Brain microvascular endothelial cell (primary cell): ENCODE results near the gene CREB5.

Experiments used
- DNase-seq: peaks from one replicate; pipeline ENCODE4 v3.0.0-alpha.2; 2020
- H3K27ac ChIP-seq: fragments of 250-450 bp; sonication (Bioruptor Pico); 2 replicates; pipeline ENCODE4 v1.5.1; 2020; ENCODE audit warnings: mild to moderate bottlenecking, moderate library complexity
- H3K27me3 ChIP-seq: fragments of 250-450 bp; sonication (Bioruptor Pico); replicated peaks from 2 replicates; pipeline ENCODE4 v1.5.1; 2020; ENCODE audit warnings: mild to moderate bottlenecking
- H3K36me3 ChIP-seq: fragments of 250-450 bp; sonication (Bioruptor Pico); replicated peaks from 2 replicates; pipeline ENCODE4 v1.5.1; 2020; ENCODE audit warnings: mild to moderate bottlenecking
- H3K4me3 ChIP-seq: 2 replicates; pipeline ENCODE4 v1.5.1; 2011; ENCODE audit warnings: low read depth, mild to moderate bottlenecking, control low read depth, low read length, moderate library complexity
- CTCF ChIP-seq: IDR thresholded peaks from 2 replicates; pipeline ENCODE4 v1.5.1; 2011; ENCODE audit warnings: low read depth, mild to moderate bottlenecking, moderate library complexity, low read length, control low read depth, inconsistent platforms; ENCODE audit errors: missing control alignments
- in situ Hi-C: cut with HindIII; loops from 2 replicates; pipeline ENCODE4 v1.10.0; 2017; ENCODE audit warnings: low sequenced_read_pairs, low pct_ligation_motif_present

CREB5 gene

GRCh38 chr7:28602282-28602681, 190.0 kb downstream of the CREB5 start:
- in situ Hi-C loops: no loop called here
- DNase-seq: no peak

GRCh38 chr7:28605427-28606085, 193.2 kb downstream of the CREB5 start:
- Histone ChIP-seq H3K27me3 (no peaks in the 10 kb centered on the region), H3K4me3 (no peak overlapping the region), H3K36me3 (no peaks in the 10 kb centered on the region), H3K27ac (no peak overlapping the region)
- DNase-seq: no peak
- TF ChIP-seq CTCF: no peak
- in situ Hi-C loops: no loop called here

More at GRCh38 chr7:28602282-28602681, 190.0 kb downstream of the CREB5 start:
- no peak for TF ChIP-seq CTCF
- H3K36me3 ChIP-seq: no peaks in the 10 kb centered on the region
- no peak overlapping the region for H3K27ac ChIP-seq
- no peak overlapping the region for H3K4me3 ChIP-seq
- no peaks in the 10 kb centered on the region for H3K27me3 ChIP-seq

GRCh38 chr7:28606421-28606820, 194.1 kb downstream of the CREB5 start:
- Histone ChIP-seq H3K36me3 (no peaks in the 10 kb centered on the region), H3K27me3 (no peaks in the 10 kb centered on the region), H3K27ac (no peak overlapping the region), H3K4me3 (no peak overlapping the region)
- no peak for TF ChIP-seq CTCF
- DNase-seq: no peak
- in situ Hi-C loops: no loop called here

GRCh38 chr7:28607855-28608193, 195.5 kb downstream of the CREB5 start:
- no peak for DNase-seq
- TF ChIP-seq CTCF: no peak
- Histone ChIP-seq H3K27me3 (no peaks in the 10 kb centered on the region), H3K4me3 (no peak overlapping the region), H3K36me3 (no peaks in the 10 kb centered on the region), H3K27ac (no peak overlapping the region)
- in situ Hi-C loops: no loop called here

- Histone ChIP-seq H3K36me3 (no peaks in the 10 kb centered on the region), H3K4me3 (no peak overlapping the region), H3K27me3 (no peaks in the 10 kb centered on the region), H3K27ac (no peak overlapping the region)
- in situ Hi-C loops: no loop called here
- DNase-seq: no peak
- TF ChIP-seq CTCF: no peak
Observed at GRCh38 chr7:28608237-28608656, 195.9 kb downstream of the CREB5 start.

GRCh38 chr7:28608731-28609130, 196.4 kb downstream of the CREB5 start:
- no peaks in the 10 kb centered on the region for H3K27me3 ChIP-seq
- in situ Hi-C loops: no loop called here
- no peak for TF ChIP-seq CTCF
- DNase-seq: no peak
- no peak overlapping the region for H3K27ac ChIP-seq
- H3K36me3 ChIP-seq: no peaks in the 10 kb centered on the region
- no peak overlapping the region for H3K4me3 ChIP-seq
